Measurements from ENCODE around the gene C14orf132. TPM values are rescaled to one million over a fixed set of nuclear protein-coding genes. Genes with fewer than 3 reads are reported as not detected.

Gene C14orf132
- total and polyA plus RNA-seq, 2 experiments from 2014 or later: 17.0 to 19.3 TPM

GRCh38 chr14:96062010-96062409 lies 22.8 kb downstream of the C14orf132 start:
- H4K20me1 ChIP-seq (ENCODE audit: insufficient read depth, poor library complexity, severe bottlenecking): peaks cover 4% of the 10 kb centered on the region
- no peak overlapping the region for H2AFZ ChIP-seq
- WGBS (ENCODE audit: low lambda C conversion rate, missing lambda C conversion rate): 92% methylated on average over 4 of the region's 4 CpGs
- no peak overlapping the region for H3K27ac ChIP-seq
- H3K36me3 ChIP-seq (replicated peaks; ENCODE audit: insufficient read depth, low read depth): no peaks in the 10 kb centered on the region
- TF ChIP-seq EZH2phosphoT487 (IDR thresholded peaks at IDR 0.05; ENCODE audit: low read depth, severe bottlenecking, unreplicated experiment): no peak
- no peak for TF ChIP-seq CTCF (IDR thresholded peaks at IDR 0.05; ENCODE audit: poor library complexity)
- TF ChIP-seq EZH2 (IDR thresholded peaks at IDR 0.05; ENCODE audit: borderline replicate concordance): no peak
- H3K4me3 ChIP-seq: no peak overlapping the region
- H3K27me3 ChIP-seq: no peaks in the 10 kb centered on the region
- H3K4me1 ChIP-seq (ENCODE audit: insufficient read depth): no peaks in the 10 kb centered on the region
- H3K4me2 ChIP-seq: no peak overlapping the region
- no peaks in the 10 kb centered on the region for H3K9me2 ChIP-seq (replicated peaks; ENCODE audit: insufficient read depth)
- DNase-seq (ENCODE audit: low spot score): no peak
- H3K79me2 ChIP-seq: peaks cover 2% of the 10 kb centered on the region
- H3K9me3 ChIP-seq (ENCODE audit: low read depth): no peaks in the 10 kb centered on the region

- Histone ChIP-seq H3K79me2 (peaks cover 2% of the 10 kb centered on the region), H4K20me1 (ENCODE audit: insufficient read depth, poor library complexity, severe bottlenecking) (peaks cover 4% of the 10 kb centered on the region)
- no peak for TF ChIP-seq CTCF (IDR thresholded peaks at IDR 0.05; ENCODE audit: poor library complexity)
These were observed 23.3 kb downstream of the C14orf132 start for GRCh38 chr14:96062506-96062905.

GRCh38 chr14:96064866-96065265 lies 25.7 kb downstream of the C14orf132 start:
- peaks cover 4% of the 10 kb centered on the region for H4K20me1 ChIP-seq (ENCODE audit: insufficient read depth, poor library complexity, severe bottlenecking)
- H3K27me3 ChIP-seq: no peaks in the 10 kb centered on the region
- H3K4me3 ChIP-seq: no peak overlapping the region
- TF ChIP-seq CTCF (IDR thresholded peaks at IDR 0.05; ENCODE audit: poor library complexity): no peak
- H3K4me1 ChIP-seq (ENCODE audit: insufficient read depth): no peaks in the 10 kb centered on the region
- WGBS (ENCODE audit: low lambda C conversion rate, missing lambda C conversion rate): 93% methylated on average over 5 of the region's 5 CpGs
- no peak overlapping the region for H3K4me2 ChIP-seq
- H3K79me2 ChIP-seq: no peaks in the 10 kb centered on the region
- no peaks in the 10 kb centered on the region for H3K36me3 ChIP-seq (replicated peaks; ENCODE audit: insufficient read depth, low read depth)
- no peaks in the 10 kb centered on the region for H3K9me2 ChIP-seq (replicated peaks; ENCODE audit: insufficient read depth)
- no peaks in the 10 kb centered on the region for H3K9me3 ChIP-seq (ENCODE audit: low read depth)
- no peak overlapping the region for H3K27ac ChIP-seq
- DNase-seq (ENCODE audit: low spot score): no peak
- no peak overlapping the region for H2AFZ ChIP-seq

More at GRCh38 chr14:96062506-96062905, 23.3 kb downstream of the C14orf132 start:
- no peak for DNase-seq (ENCODE audit: low spot score)
- Histone ChIP-seq H3K4me2 (no peak overlapping the region), H3K4me1 (ENCODE audit: insufficient read depth) (no peaks in the 10 kb centered on the region), H3K9me3 (ENCODE audit: low read depth) (no peaks in the 10 kb centered on the region), H3K36me3 (replicated peaks; ENCODE audit: insufficient read depth, low read depth) (no peaks in the 10 kb centered on the region), H3K4me3 (no peak overlapping the region), H3K27ac (no peak overlapping the region), H2AFZ (no peak overlapping the region), H3K27me3 (no peaks in the 10 kb centered on the region), H3K9me2 (replicated peaks; ENCODE audit: insufficient read depth) (no peaks in the 10 kb centered on the region)
- 93% methylated on average over 6 of the region's 6 CpGs for WGBS (ENCODE audit: low lambda C conversion rate, missing lambda C conversion rate)
